H1 (cell line): ENCODE measurements around the gene KCNMA1. TPM values are rescaled to one million over a fixed set of nuclear protein-coding genes. Genes with fewer than 3 reads are reported as not detected.

Source experiments
- CTCF ChIA-PET: fragments of 300-600 bp; sonication (Branson Sonifier 250); formaldehyde crosslinking; loops from one replicate; lab custom pipeline; 2021; ENCODE audit not compliant: partially characterized antibody; lab: Charles Lee
- POLR2A ChIA-PET: fragments of 300-600 bp; sonication (Branson Sonifier 250); formaldehyde crosslinking; loops from one replicate; lab custom pipeline; 2021; ENCODE audit warnings: inconsistent platforms; ENCODE audit not compliant: partially characterized antibody; lab: Charles Lee
- DNase-seq, 2 experiments: peaks; one replicate each; pipeline versions ENCODE4 v3.0.0 to v3.0.0-alpha.2; 2010 to 2022; ENCODE audit warnings: low spot score in 2 of 2, low read depth in 1 of 2, mixed read lengths in 1 of 2
- FAIRE-seq: peaks from 2 replicates; lab custom pipeline; 2011; peaks lifted over from hg19 to GRCh38; lab: Jason Lieb, UNC
- H2AFZ ChIP-seq: 2 replicates; pipeline ENCODE4 v1.8.1; 2012; ENCODE audit warnings: low read length, inconsistent platforms
- H2AK5ac ChIP-seq: 2 replicates; pipeline ENCODE4 v1.6.1; 2013; ENCODE audit warnings: low read depth, low read length
- H2BK120ac ChIP-seq: replicated peaks from 2 replicates; pipeline ENCODE3; 2013; ENCODE audit warnings: low read depth, low read length, inconsistent platforms
- H2BK12ac ChIP-seq: 2 replicates; pipeline ENCODE4 v1.6.1; 2013; ENCODE audit warnings: low read depth, low read length
- H2BK15ac ChIP-seq: 2 replicates; pipeline ENCODE4 v1.6.1; 2013; ENCODE audit warnings: low read length
- H2BK20ac ChIP-seq: 2 replicates; pipeline ENCODE4 v1.6.1; 2013; ENCODE audit warnings: low read length
- H2BK5ac ChIP-seq: 2 replicates; pipeline ENCODE4 v1.6.1; 2013; ENCODE audit warnings: low read depth, low read length
- H3K14ac ChIP-seq: 2 replicates; pipeline ENCODE4 v1.6.1; 2013; ENCODE audit warnings: inconsistent platforms; ENCODE audit not compliant: insufficient read length
- H3K18ac ChIP-seq: 2 replicates; pipeline ENCODE4 v1.6.1; 2013; ENCODE audit warnings: low read length; ENCODE audit errors: extremely low read depth
- H3K23ac ChIP-seq: 2 replicates; pipeline ENCODE4 v1.6.1; 2013; ENCODE audit warnings: inconsistent platforms; ENCODE audit not compliant: insufficient read length
- H3K23me2 ChIP-seq: 2 replicates; pipeline ENCODE4 v1.6.1; 2013; ENCODE audit warnings: low read depth, low read length
- H3K27ac ChIP-seq: 2 replicates; pipeline ENCODE4 v1.6.1; 2011; ENCODE audit warnings: low read depth, low read length, inconsistent platforms
- H3K27me3 ChIP-seq, 4 experiments: replicated peaks in 1 of 4; 1 replicate in 1 of 4; 2 replicates in 3 of 4; pipeline versions ENCODE4 v1.6.1 to v1.8.1; 2011 to 2013; ENCODE audit warnings: low read length in 3 of 4, mild to moderate bottlenecking in 3 of 4, inconsistent platforms in 2 of 4, mixed read lengths in 2 of 4, moderate library complexity in 1 of 4; ENCODE audit not compliant: control insufficient read depth in 3 of 4, insufficient read depth in 3 of 4; ENCODE audit errors: extremely low read depth in 1 of 4
- H3K36me3 ChIP-seq, 4 experiments: 2 replicates each; pipeline versions ENCODE4 v1.6.1 to v1.8.1; 2011 to 2013; ENCODE audit warnings: mild to moderate bottlenecking in 4 of 4, low read length in 3 of 4, moderate library complexity in 2 of 4, control low read depth in 1 of 4, inconsistent platforms in 1 of 4; ENCODE audit not compliant: insufficient read depth in 4 of 4, control insufficient read depth in 2 of 4
- H3K4ac ChIP-seq: replicated peaks from 2 replicates; pipeline ENCODE3; 2013; ENCODE audit warnings: low read length, low read depth, mixed read lengths, inconsistent platforms; ENCODE audit not compliant: insufficient read length
- H3K4me1 ChIP-seq, 4 experiments: replicated peaks in 1 of 4; 1 replicate in 1 of 4; 2 replicates in 3 of 4; pipeline versions ENCODE4 v1.6.1 to v1.8.1; 2011 to 2013; ENCODE audit warnings: low read length in 3 of 4, inconsistent platforms in 2 of 4, mixed read lengths in 1 of 4; ENCODE audit not compliant: insufficient read depth in 4 of 4, control insufficient read depth in 3 of 4
- H3K4me2 ChIP-seq, 2 experiments: 2 replicates each; pipeline versions ENCODE4 v1.6.1 to v1.8.1; 2011 to 2013; ENCODE audit warnings: low read depth in 2 of 2, low read length in 2 of 2, control low read depth in 1 of 2, inconsistent platforms in 1 of 2, mild to moderate bottlenecking in 1 of 2; ENCODE audit not compliant: insufficient read depth in 1 of 2
- H3K4me3 ChIP-seq, 4 experiments: fragments of 200-600, 300-600 bp in 1 of 4; sonication (generic), shearing (Covaris generic), sonication (Bioruptor Twin) in 1 of 4; 2 replicates each; pipeline versions ENCODE4 v1.5.1 to v1.8.1; 2011 to 2016; ENCODE audit warnings: low read length in 4 of 4, low read depth in 3 of 4, control low read depth in 2 of 4, inconsistent platforms in 2 of 4, mild to moderate bottlenecking in 2 of 4, mixed read lengths in 1 of 4, moderate library complexity in 1 of 4; ENCODE audit not compliant: insufficient read depth in 2 of 4; ENCODE audit errors: extremely low read depth in 1 of 4
- H3K56ac ChIP-seq: replicated peaks from 2 replicates; pipeline ENCODE3; 2013; ENCODE audit warnings: low read depth, mild to moderate bottlenecking, mixed read lengths, low read length, inconsistent platforms; ENCODE audit not compliant: insufficient read length
- H3K79me1 ChIP-seq: 2 replicates; pipeline ENCODE4 v1.6.1; 2013; ENCODE audit warnings: low read depth, low read length, control low read depth
- H3K79me2 ChIP-seq, 2 experiments: 2 replicates each; pipeline versions ENCODE4 v1.6.1 to v1.8.1; 2012 to 2013; ENCODE audit warnings: low read length in 2 of 2, mild to moderate bottlenecking in 2 of 2, inconsistent platforms in 1 of 2; ENCODE audit not compliant: insufficient read depth in 2 of 2, control insufficient read depth in 1 of 2
- H3K9ac ChIP-seq, 4 experiments: replicated peaks in 1 of 4; 1 replicate in 1 of 4; 2 replicates in 3 of 4; pipeline versions ENCODE4 v1.6.1 to v1.8.1; 2011 to 2013; ENCODE audit warnings: low read depth in 3 of 4, low read length in 3 of 4, control low read depth in 2 of 4, mild to moderate bottlenecking in 2 of 4, moderate library complexity in 2 of 4, inconsistent platforms in 1 of 4; ENCODE audit errors: extremely low read depth in 1 of 4
- H3K9me3 ChIP-seq, 2 experiments: 2 replicates each; pipeline versions ENCODE4 v1.6.1 to v1.8.1; 2012 to 2013; ENCODE audit warnings: mild to moderate bottlenecking in 2 of 2, moderate library complexity in 2 of 2, control low read depth in 1 of 2, inconsistent platforms in 1 of 2, low read depth in 1 of 2, low read length in 1 of 2, mixed read lengths in 1 of 2; ENCODE audit not compliant: insufficient read depth in 2 of 2
- H4K20me1 ChIP-seq, 2 experiments: replicated peaks in 1 of 2; 2 replicates each; pipeline versions ENCODE3 to v1.8.1; 2011 to 2013; ENCODE audit warnings: inconsistent platforms in 2 of 2, low read length in 2 of 2, mild to moderate bottlenecking in 1 of 2; ENCODE audit not compliant: insufficient read depth in 2 of 2, control insufficient read depth in 1 of 2
- H4K5ac ChIP-seq: 2 replicates; pipeline ENCODE4 v1.6.1; 2013; ENCODE audit warnings: low read length, low read depth, mixed read lengths, inconsistent platforms; ENCODE audit not compliant: insufficient read length
- H4K8ac ChIP-seq: 2 replicates; pipeline ENCODE4 v1.8.0; 2013; ENCODE audit warnings: mild to moderate bottlenecking, moderate library complexity, low read length, inconsistent platforms; ENCODE audit not compliant: insufficient read depth; ENCODE audit errors: extremely low read depth
- H4K91ac ChIP-seq: replicated peaks from 2 replicates; pipeline ENCODE3; 2013; ENCODE audit warnings: low read length, mixed read lengths, inconsistent platforms; ENCODE audit not compliant: insufficient read length
- ASH2L ChIP-seq: fragments of 200-600, 300-600 bp; sonication (generic); IDR thresholded peaks from one replicate; pipeline ENCODE4 v1.7.1; 2017; ENCODE audit warnings: low read length
- EGR1 ChIP-seq: IDR thresholded peaks from 2 replicates; pipeline ENCODE4 v1.6.1; 2011; ENCODE audit warnings: low read depth, low read length, borderline replicate concordance
- GABPA ChIP-seq: IDR thresholded peaks from 2 replicates; pipeline ENCODE4 v1.6.1; 2011; ENCODE audit warnings: mild to moderate bottlenecking, low read length, moderate library complexity, borderline replicate concordance; ENCODE audit not compliant: insufficient read depth
- HDAC6 ChIP-seq: IDR thresholded peaks from one replicate; pipeline ENCODE4 v1.7.1; 2012; ENCODE audit warnings: low read depth, mild to moderate bottlenecking, inconsistent platforms, low read length, moderate library complexity
- JUN ChIP-seq: IDR thresholded peaks from 2 replicates; pipeline ENCODE4 v1.6.1; 2011; ENCODE audit warnings: low read depth, mild to moderate bottlenecking, improper control_type of control experiment, low read length
- MAFK ChIP-seq: IDR thresholded peaks from 2 replicates; pipeline ENCODE4 v1.6.1; 2012; ENCODE audit warnings: low read depth, mild to moderate bottlenecking, improper control_type of control experiment, low read length
- POLR2A ChIP-seq, 2 experiments: IDR thresholded peaks; 1 replicate in 1 of 2; 2 replicates in 1 of 2; pipeline ENCODE4 v1.6.1; 2011; ENCODE audit warnings: low read depth in 2 of 2, low read length in 2 of 2, mild to moderate bottlenecking in 2 of 2; ENCODE audit errors: control extremely low read depth in 1 of 2
- POLR2AphosphoS5 ChIP-seq: IDR thresholded peaks from 2 replicates; pipeline ENCODE4 v1.6.1; 2011; ENCODE audit warnings: low read depth, low read length
- RBBP5 ChIP-seq: IDR thresholded peaks from 2 replicates; pipeline ENCODE4 v1.7.1; 2012; ENCODE audit warnings: low read depth, mild to moderate bottlenecking, inconsistent platforms, low read length, moderate library complexity, borderline replicate concordance
- SIX5 ChIP-seq: IDR thresholded peaks from 2 replicates; pipeline ENCODE4 v1.6.1; 2011; ENCODE audit warnings: mild to moderate bottlenecking, low read depth, low read length
- SP1 ChIP-seq: IDR thresholded peaks from 2 replicates; pipeline ENCODE4 v1.6.1; 2011; ENCODE audit warnings: low read depth, low read length
- TAF7 ChIP-seq: optimal IDR thresholded peaks from 2 replicates; pipeline ENCODE3; 2011; ENCODE audit warnings: low read depth, mild to moderate bottlenecking, inconsistent platforms, low read length, moderate library complexity, borderline replicate concordance
- WGBS, 2 experiments: shearing (Covaris generic) in 1 of 2; methylation state at CpG; one replicate each; pipeline versions ENCODE4 v1.1.6 to v1.1.7; 2013 to 2015; ENCODE audit warnings: low lambda C conversion rate in 2 of 2, mixed read lengths in 2 of 2, inconsistent platforms in 1 of 2, low coverage in 1 of 2, missing lambda C conversion rate in 1 of 2; ENCODE audit not compliant: insufficient replicate concordance in 2 of 2, insufficient coverage in 1 of 2, insufficient read length in 1 of 2; ENCODE audit errors: extremely low coverage in 1 of 2, missing lambda C conversion rate in 1 of 2; 5-methylcytosine and 5-hydroxymethylcytosine counted together
- polyA plus RNA-seq, 7 experiments: library from polyadenylated mRNA; depleted of rRNA in 3 of 7; stranded (reverse) in 5 of 7; unstranded in 2 of 7; fragments of >200 nt in 5 of 7; fragments of 200-250 nt in 2 of 7; gene quantifications; 1 replicate in 5 of 7; 2 replicates in 1 of 7; 4 replicates in 1 of 7; pipeline versions ENCODE4 v1.2.1 to v1.2.3, GENCODE V29; 2011 to 2013; ENCODE audit warnings: missing spikeins in 2 of 7, mixed read lengths in 2 of 7
- total RNA-seq: library from RNA; stranded (reverse); fragmentation: NEBNext Ultra II Directional; extraction: Animal tissue kit (Norgen Biotek cat#: 25700); gene quantifications from 2 replicates; pipeline ENCODE4 v1.2.1, GENCODE V29; 2021

Gene KCNMA1
- total and polyA plus RNA-seq, 2 of the 8 experiments (the other 6 are each of a cell fraction or from before 2014, with no cell fraction given), result 10.2 to 11.1 TPM

DNA sequence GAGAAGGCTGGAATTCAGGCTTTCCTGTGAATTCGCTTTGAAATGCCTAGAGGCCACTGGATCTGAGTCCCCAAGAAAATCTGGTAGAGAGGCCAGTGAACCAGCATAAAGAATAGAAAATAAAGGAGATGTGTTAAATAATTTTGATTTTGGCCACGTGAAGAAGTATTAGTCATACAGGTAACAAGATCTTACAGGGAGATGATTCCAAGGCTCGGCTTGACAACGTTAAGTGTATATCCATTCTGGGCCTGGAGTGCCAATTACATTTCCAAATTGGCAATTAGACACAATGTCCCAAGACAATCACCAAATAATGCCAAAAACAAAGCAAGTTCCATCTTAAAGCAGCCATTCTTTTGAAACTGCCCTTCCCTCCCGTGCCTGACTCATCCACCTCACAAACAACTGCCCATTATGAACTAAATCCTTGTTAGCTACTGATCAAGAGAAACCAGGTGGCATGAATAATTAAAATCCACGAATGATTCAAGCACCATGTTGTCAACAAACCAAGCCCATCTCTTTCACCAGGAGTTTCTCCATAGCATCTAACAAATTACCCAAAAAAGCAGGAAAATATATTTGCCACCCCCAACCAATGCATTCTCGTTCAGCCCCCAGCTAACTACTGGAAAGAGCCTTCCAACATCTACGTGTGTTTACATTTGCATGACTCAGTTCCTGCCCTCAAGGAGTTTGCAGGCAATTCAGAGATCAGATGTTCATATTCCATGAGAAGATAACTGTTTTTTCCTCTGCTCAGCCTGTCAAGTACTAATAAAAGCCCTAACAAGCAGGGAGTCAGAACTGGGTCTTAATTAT is 8.5 kb downstream of the KCNMA1 start:
- Histone ChIP-seq H2BK20ac (no peak overlapping the region), H2BK120ac (no peak overlapping the region), H4K8ac (no peak overlapping the region), H3K27ac (no peak overlapping the region), H2BK15ac (no peak overlapping the region), H3K23ac (no peak overlapping the region), H3K4me3 (no peak overlapping the region), H2BK12ac (no peak overlapping the region), H3K4ac (no peak overlapping the region), H3K4me1 (peaks cover 0 to 11% (median 3%) of the 10 kb centered on the region in 4 experiments; a peak in 4 of 7 replicates), H4K91ac (no peak overlapping the region), H3K14ac (no peak overlapping the region), H4K20me1 (no peaks in the 10 kb centered on the region), H3K36me3 (no peaks in the 10 kb centered on the region), H3K4me2 (no peak overlapping the region), H2BK5ac (no peak overlapping the region), H4K5ac (no peak overlapping the region), H2AFZ (no peak overlapping the region), H3K9ac (no peak overlapping the region), H3K9me3 (no peaks in the 10 kb centered on the region), H3K79me1 (no peaks in the 10 kb centered on the region; the same call in 1 of the 2 replicates), H3K56ac (no peak overlapping the region), H3K23me2 (no peaks in the 10 kb centered on the region), H3K18ac (no peak overlapping the region), H3K27me3 (no peaks in the 10 kb centered on the region; a peak in 1 of 7 replicates), H3K79me2 (peaks cover 0 to 3% of the 10 kb centered on the region in 2 experiments; a peak in 1 of 4 replicates), H2AK5ac (no peak overlapping the region)
- ChIA-PET CTCF (interaction anchor here (1.0 to 1.7 kb wide), 6 partner anchors 9 to 463 kb away, joined by 3 to 9 read pairs (median 6); no protein-coding TSS in a partner anchor), POLR2A (no interaction called here)
- no peak for DNase-seq
- no peak for FAIRE-seq
- TF ChIP-seq HDAC6 (no peak), ASH2L (no peak), POLR2AphosphoS5 (no peak), MAFK (no peak), EGR1 (no peak), SIX5 (no peak), RBBP5 (no peak), GABPA (no peak), POLR2A (IDR thresholded peaks at IDR 0.05; ENCODE audit: control extremely low read depth in 1 of 2, low read depth in 2 of 2, low read length in 2 of 2) (no peak), TAF7 (no peak), JUN (no peak), SP1 (no peak)
- 81% methylated on average over 8 of the region's 8 CpGs; no CpG with 5 or more reads in 1 of the 2 experiments for WGBS, 2 experiments
